Measurements from ENCODE around the gene CCDC80.
"Not testable (repeated sequence)": the region's sequence is repeated elsewhere in the genome, so short reads cannot be mapped to it uniquely, and the experiment has no call there.

CCDC80 gene, protein sequence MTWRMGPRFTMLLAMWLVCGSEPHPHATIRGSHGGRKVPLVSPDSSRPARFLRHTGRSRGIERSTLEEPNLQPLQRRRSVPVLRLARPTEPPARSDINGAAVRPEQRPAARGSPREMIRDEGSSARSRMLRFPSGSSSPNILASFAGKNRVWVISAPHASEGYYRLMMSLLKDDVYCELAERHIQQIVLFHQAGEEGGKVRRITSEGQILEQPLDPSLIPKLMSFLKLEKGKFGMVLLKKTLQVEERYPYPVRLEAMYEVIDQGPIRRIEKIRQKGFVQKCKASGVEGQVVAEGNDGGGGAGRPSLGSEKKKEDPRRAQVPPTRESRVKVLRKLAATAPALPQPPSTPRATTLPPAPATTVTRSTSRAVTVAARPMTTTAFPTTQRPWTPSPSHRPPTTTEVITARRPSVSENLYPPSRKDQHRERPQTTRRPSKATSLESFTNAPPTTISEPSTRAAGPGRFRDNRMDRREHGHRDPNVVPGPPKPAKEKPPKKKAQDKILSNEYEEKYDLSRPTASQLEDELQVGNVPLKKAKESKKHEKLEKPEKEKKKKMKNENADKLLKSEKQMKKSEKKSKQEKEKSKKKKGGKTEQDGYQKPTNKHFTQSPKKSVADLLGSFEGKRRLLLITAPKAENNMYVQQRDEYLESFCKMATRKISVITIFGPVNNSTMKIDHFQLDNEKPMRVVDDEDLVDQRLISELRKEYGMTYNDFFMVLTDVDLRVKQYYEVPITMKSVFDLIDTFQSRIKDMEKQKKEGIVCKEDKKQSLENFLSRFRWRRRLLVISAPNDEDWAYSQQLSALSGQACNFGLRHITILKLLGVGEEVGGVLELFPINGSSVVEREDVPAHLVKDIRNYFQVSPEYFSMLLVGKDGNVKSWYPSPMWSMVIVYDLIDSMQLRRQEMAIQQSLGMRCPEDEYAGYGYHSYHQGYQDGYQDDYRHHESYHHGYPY

DNA sequence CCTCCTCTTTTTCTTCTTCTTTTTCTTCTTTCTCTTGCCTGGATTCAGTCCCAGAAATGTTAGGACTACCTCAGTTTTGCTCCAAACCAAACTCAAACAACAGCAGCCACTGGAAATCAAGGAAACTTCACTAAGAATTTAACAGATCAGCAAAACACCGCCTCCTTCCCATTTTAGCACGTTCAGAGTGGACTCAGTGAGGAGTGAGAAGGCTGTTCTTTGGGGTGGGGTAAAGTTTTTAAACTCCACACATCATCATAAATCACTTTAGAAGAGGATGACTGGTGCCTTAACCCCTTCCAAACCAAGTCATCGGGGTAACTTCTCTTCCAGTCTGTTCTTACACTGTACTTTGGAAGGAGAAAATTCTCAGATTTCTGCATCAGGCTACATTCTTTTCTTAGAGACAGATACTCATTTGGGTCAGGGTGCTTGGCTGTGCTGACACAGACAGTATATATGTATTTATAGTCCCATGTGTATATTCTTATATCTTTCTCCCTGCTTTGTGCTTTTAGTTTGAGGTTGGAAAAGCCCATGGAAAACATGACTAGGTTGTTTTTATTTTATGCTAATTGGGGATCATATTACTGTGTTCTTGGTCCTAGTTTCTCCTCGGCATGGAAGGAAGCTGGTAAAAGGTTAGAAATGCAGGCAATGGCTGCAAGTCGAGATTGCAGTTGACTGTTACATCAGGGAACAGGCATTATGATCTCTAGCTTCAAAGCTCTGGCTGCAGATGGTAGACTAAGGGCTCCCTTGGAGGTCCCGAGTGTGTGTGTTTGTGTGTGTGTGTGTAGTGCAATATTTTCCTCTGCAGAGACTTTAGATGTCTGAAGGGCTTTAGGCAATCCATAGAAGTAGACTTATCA, at the start of gene CCDC80:
CCDC80 (minus strand) TSS at position 214 of the 872 bp plus-strand sequence. CDS start 1,238 bp downstream, outside the sequence.
- DNase-seq, result no peak

DNA sequence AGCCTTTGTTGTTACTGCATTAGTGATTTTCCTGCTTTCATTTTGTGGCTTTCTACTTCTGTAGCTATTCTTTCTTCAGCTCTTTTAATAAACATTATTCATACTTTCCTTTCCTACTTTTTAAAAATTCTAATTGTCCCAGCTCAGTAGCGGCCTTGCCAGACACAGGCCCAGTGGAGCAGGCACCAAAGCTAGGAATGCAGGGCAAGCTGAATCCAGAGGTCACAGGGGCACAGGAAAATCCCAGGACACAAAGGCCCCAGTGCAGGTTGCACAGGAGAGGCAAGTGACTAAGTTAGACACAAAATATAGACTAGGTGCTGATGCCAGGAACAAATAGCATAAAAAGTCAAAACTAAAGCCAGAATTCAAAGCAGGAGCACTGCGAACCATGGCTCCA, 49.0 kb upstream of the CCDC80 start:
- DNase-seq, result no peak

DNA sequence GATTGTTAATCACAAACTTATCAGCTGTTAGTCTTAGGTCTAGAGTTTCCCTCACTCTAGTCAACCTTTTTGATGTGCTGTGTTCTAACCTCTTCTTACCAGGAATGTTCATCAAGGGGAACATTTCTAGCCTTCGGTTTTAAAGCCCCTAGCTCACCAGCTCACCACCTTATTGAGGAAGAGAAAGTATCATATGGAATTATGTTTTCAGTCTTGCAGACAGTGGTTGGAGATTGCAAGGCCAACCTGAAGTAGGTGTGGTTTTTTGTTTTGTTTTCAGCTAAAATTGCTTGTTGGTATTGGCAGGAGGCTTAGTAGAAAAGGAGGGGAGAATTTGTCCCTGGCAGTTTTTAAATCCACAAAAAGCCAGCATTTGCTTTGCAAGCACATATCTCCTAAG, 48.4 kb upstream of the CCDC80 start:
- no peak for DNase-seq

DNA sequence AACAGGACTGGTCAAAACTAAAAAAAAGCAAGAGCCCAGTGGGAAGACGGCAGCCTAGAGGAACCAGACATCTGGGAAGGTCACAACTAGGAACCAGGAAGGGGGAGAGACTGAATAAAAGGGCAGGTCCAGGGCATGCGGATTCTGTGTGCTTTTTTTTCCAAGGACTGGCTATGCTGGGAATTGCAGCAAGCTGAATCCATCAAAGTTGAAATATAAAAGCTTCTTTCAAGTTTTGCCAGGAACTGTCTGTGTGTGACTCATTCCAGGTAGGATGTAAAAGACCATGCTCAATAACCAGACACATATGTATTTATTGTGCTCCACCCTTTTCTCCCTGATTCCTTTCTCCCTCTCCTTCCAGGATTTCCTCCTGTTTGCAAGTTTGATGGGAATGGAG, 47.9 kb upstream of the CCDC80 start:
- DNase-seq, result no peak

DNA sequence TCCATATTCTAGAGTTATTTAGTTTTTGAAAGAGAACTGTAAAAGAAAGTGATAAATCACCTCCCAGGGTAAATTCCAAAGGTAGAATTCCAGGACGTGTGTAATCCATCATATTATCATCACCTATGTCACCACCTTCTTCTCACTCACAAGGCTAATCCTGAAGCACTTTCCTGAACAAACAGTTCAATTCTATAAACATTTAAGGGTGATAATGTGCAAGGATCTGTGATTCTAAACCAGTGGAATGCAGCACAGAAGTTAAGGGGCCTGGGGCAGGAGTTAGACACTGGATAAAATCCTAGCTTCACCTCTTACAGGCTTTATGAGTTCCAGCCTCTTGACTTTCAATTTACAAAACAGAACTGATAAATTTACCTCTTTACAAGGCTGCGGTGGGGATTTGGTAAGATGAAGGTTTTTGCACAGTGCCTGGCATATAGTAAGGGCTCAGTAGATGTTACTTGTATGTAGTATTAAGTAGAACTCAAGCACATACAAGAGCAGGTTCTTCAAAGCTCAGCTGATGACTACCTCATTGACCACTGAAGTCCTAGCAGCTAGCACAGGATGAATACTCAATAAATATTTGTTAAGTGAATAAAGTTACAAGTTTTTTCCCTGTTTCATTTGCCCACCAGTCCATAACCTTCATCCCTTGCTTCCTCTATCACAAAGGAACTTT, 47.3 kb upstream of the CCDC80 start:
- DNase-seq, result no peak

DNA sequence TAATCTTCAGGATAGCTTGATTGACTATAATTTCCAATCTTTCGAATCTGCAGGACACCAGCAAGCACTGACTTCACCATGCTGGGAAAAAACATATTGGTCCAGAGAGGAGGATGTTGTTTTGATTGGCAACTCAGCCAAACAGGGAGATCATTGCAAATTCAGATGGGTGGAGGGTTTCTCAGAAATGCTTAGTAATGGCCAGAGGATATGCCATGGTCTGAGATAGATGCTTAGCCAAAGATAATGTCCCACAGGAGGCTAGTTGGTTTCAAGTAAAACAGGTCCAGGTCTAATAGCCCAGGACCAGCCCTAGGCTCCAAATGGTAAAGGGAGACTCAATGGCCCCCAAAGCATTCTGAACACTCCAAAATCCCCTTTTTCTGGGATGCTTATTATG, 46.7 kb upstream of the CCDC80 start:
- no peak for DNase-seq

DNA sequence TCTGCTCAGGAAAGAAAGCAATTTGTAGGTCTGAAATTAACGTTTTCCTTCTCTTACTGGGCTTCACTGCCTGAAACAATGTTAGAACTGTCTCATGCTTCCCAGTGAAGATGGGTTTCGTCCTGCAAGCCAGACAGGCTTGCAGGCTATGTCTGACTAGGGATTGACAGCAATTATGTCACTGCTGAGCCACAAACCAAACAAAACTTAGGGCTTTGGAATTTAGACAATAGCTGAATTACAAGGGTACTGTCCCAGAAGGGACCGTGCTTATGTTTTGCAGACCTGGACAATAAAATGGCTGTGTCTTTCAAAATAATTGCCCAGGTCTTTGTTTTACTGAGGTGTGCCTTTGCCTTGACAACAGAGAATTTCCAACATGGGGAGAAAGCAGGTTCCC, 46.3 kb upstream of the CCDC80 start:
- no peak for DNase-seq

DNA sequence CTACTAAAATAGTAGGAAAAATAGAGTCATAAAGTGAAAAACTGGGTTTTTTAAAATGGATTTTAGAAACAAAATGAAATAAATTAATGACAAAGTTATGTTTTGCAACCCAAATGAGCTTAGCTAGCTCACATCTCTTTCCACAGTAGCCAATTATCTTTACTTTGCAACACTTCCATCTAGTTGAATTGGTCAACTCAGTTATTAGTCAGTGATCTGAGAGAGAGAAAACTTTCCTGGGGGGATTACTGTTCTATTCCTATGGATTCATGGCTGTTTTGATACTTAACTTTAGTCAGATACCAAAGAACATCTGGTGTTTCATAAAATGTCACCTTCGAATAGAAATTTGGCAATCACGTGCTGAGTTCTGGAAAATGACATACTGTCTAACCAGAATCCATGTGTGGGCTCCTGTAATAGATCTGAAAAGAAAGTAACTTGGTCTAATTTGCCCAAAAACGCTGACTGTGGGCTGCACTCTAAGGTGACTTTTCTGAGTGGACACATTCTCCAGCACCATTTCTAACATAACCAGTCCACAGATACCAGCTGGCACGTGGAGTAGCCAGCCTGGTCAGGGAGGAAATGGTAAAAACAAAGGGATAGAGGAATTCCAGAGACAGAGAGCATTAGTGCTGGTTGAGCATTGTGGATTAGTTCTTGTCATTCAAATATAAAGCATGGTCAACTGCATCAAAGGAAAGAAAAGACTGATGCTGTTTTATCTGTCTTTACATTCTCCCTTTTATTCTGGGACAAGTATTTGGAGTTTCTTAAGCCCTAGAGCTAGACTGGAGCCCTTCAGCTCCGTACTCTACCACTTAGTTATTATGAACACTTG, 45.2 kb upstream of the CCDC80 start:
- DNase-seq, result no peak

DNA sequence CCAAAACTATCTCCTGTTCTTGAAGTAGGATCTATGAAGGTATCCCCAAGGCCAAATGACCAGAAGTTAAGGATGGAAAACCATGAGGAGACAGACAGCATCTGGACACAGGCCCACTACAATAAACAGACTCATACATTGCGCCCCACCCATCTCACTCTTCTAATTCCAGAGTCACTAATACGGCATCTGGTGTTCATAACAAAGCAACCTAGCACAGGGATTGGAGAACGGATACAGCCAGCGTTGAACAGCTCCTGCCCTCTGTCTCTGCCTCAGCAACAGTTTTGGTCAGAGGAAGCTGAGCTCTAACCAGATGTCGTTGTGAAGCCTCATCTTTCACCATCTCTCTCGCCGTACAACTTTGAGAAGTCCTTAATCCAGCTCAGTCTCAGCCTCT, 44.5 kb upstream of the CCDC80 start:
- no peak for DNase-seq

DNA sequence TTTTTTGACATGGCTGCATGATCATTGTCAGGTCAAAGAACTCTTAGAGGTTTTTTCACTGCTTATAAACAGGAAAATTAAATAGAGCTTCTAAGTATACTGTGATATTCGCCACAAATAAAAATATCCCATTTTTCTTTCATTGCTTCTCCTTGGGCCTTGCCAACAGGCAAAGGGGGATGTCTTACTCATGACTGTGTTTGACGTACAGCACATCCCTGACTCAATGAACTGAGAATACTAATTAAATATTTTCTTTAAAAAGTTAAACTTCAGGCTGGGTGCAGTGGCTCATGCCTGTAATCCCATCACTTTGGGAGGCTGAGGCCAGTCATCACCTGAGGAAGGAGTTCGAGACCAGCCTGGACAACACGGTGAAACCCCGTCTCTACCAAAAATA, 41.4 kb upstream of the CCDC80 start:
- DNase-seq, result no peak

DNA sequence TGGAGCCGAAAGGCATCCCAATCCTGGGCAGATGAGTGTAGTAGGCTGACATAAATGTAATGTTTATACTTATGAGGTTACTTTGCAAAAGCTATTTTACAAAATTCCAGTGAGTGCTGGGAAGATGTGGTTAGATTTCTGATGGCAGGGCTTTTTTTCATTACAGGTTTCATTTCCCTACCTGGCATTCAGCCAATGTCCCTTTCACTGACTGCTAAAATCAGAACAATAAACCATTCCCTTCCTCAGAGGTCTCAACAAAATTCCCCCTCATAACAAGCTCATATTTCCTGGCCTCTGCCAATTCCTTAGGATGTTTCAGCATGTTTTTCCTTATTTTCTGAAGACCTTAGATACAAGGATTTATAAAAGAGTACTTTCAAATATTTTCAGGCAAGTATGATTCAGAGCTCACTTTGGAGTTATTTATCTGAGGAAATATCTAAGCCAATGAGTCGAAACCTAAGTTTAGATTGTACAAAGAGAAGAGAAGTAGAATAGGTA, 40.9 kb upstream of the CCDC80 start:
- DNase-seq, result no peak

DNA sequence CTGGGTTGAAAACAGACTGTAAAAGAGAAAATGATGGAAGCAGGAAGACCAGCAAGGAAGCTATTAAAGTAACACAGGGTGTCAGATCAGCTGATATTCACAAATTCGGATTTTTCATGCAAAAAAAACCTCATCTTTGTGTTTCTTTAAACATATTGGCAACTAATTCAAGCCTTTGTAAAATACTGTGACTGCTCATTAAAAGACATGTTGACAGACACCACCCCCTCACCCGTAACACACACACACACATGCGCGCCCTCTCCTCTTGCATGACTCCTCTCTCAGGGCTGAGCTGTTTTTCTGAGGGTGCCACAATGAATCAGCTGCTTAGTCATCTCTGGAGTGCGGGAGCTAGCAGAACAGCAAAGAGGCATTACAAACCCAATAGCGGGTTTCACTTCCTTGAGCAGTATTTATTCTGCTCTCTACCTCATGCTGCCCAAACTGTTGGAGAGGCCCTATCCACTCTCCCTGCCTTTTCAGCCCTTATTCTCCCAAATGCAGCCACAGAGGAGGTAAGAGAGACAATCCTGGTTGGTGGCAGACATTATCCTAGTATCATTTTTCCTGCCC, 35.8 kb upstream of the CCDC80 start:
- DNase-seq, result peak; percentile 93

DNA sequence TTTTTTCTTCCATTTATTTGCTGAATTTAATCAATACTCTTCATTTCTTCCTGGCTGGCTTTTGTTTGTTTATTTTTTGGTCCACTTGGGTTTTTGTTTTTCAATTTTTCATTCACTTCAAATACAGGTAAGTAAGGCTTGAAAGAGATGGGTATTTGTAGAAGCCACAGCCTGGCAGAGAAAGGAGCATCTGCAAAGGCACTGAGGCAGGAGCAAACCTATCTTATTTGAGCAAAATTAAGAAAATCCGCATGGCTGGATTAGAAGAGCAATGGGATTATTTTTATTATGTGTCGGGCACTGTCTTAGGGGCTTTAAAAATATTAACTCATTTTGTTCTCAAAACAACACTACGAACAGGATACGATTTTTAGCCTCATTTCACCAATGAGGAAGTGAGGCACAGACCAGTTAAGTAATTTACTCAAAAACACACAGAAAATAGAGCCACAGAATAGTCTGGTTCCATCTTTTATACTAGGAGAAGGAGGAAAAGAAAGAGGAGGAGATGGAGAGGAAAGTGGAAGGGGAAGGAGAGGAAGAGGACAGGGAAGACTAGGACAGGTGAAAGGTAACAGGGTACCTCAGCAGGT, 35.1 kb upstream of the CCDC80 start:
- DNase-seq, result no peak

DNA sequence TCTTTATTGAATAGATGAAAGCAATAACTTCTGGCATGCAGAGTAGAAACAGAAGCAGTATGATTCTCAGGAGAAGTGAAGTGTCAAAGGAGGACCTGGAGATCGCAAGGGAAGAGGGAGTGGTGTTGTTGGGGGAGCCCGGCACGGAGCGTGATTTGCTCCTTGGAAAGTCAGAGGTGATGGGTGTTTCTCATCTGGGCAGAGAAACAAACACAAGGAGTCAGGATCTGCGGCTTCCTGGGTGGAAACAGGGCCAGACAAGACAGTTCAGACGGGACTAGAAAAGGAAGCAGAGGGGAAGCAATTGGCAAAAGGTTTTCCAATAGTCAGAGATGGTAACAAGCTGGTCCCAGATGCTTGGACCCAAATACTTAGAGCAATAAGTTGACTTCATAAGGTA, 34.4 kb upstream of the CCDC80 start:
- DNase-seq, result no peak

DNA sequence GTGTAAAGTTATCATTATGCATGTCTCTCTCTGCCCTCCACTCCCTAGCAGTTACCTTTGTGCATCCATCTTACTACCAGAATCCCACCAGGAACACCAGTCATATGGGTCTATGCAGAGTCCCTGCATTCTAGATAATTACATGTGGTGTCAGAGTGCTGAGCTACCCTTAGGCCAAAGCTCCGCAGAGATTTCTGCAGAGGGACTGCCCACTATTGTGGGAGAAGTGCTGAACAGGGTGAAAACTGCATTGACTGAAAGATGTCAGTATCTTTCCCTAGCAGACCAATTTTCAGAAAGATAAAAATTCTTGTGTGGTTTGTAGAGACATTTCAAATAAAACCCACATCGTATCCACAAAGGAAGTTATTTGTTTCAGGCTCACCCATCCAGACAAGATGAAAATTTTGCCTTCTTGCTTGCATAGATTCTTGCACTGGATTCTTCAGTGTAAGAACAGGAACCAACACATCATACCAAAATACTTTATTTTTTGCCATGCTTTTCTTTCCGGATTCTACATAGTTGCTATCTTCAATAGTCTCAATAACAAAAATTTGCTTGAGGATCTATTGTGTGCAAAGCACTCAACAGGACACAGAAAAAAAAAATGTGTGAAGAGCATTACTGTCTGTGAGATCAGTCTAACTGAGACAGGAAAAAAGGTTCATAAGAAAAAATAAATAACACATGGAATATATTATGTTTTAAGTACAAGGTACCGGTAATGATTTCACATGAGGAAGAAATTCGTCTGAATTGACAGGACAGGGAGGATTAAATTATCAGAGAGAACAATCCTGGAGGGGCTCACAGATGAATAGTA, 32.0 kb upstream of the CCDC80 start:
- DNase-seq, result no peak

DNA sequence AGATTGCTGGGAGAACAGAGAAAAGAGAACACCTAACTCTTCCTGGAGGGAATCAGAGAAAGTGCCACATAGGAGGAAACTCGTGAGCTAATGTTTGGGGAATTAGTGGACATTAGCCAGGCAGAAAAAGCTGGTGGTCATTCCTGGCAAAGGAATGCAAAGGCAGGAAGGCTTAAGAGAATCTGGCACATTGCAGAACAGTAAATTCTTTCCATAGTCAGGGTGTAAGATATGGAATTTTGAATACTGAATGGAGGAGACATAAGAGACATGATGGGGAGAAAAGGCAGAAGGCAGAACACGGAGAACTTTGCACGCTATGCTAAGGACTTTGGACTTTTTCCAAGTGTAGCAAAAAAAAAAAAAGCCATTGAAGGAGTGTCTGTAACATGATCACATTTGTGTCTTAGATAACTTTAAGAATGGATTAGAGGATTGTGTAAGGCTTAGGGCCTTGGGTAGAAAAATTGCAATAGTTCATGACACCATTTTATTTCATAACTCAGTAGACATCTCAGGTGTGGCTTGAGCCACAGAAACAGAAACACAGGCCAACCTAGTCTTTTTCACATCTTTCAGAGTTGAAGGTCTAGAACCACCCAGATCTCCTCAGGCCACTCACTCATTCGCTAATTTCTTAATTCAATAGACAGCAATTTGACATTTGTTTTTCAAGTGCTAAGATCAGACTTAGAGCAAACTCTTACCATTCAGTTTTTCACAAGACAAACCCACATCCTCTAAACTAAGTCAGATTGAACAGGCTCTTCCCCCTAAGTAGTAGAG, 31.2 kb upstream of the CCDC80 start:
- no peak for DNase-seq

DNA sequence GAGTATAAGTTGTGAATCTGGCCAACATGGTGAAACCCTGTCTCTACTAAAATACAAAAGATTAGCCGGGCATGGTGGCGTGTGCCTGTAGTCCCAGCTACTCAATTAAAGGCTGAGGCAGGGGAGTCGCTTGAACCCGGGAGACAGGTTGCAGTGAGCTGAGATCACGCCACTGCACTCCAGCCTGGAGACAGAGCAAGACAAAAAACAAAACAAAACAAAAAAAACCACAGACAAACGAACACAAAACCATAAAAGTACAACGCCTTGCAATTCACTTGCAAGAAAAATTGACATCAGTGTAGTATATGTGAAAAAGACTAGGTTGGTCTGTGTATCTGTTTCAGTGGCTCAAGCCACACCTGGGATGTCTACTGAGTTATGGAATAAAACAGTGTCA, 29.9 kb upstream of the CCDC80 start:
- no peak for DNase-seq

DNA sequence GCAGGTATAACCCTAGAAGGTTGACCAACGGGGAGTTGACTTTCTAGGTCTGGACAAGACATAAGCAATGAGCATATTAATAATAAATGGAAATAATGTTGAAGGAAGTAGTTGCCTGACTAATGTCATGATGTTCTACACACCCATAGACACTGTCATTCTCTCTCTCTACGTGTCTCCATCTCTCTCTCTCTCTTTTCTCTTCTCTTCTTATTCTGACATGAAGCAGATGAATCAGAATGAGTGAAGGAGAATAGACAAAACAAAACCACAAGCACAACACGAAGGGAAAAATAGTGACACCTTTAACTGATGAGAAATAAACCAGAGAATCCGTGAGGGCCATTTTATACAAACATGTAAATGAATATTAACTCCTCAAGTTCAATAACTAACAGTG, 26.7 kb upstream of the CCDC80 start:
- no peak for DNase-seq

DNA sequence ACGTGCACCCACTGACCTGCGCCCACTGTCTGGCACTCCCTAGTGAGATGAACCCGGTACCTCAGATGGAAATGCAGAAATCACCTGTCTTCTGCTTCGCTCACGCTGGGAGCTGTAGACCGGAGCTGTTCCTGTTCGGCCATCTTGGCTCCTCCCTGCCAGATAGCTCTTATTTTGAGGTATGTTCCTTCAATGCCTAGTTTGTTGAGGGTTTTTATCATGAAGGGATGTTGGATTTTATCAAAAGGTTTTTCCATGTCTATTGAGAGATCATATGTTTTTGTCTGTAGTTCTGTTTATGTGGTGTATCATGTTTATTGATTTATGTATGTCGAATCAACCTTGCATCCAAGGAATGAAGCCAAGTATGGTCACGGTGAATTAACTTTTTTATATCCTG, 24.1 kb upstream of the CCDC80 start:
- DNase-seq, result not testable (repeated sequence)

Measured in activated effector memory CD4-positive, alpha-beta T cell treated with anti-CD3 and anti-CD28 coated beads, Interleukin-2, amount 50 U/mL, for 16 hours (primary cell).